Heart left ventricle (tissue), 13 donors: ENCODE data around the gene ANO5.

Source experiments
- POLR2A ChIP-seq, 2 donors: fragments of 450-650 bp; IDR thresholded peaks; one replicate each; pipeline ENCODE4 v1.6.1; 2017; ENCODE audit warnings: antibody characterized with exemption in 2 of 2, mild to moderate bottlenecking in 2 of 2, moderate library complexity in 2 of 2
- TF ChIP-seq, protein P1 (sequence below), 12 donors: fragments of 200-600 bp; sonication (generic) in 4 of 12; IDR thresholded peaks; one replicate each; pipeline versions ENCODE4 v1.5.0 to v1.8.0; 2018 to 2022; ENCODE audit warnings: antibody characterized with exemption in 12 of 12, mild to moderate bottlenecking in 5 of 12
- donor health status: ischemic (EF 13 %, LVEDD 7.1; RV severe dilation, severe dysfunction).
- donor health status: DM: no; HTN: yes; CAD: no.
- donor health status: DM: no; HTN: no; CAD: no.
- donor health status: ischemic (EF 25% LVEDD 6.9; RV normal size, moderate dysfunction).
- donor health status: ischemic (EF 25% LVEDD 5.7; RV mildly dilated, moderate dysfunction).
- donor health status: ischemic (EF 35%, LVEDD 5.7; RV mildly dilated, moderate dysfunction).
- donor health status: nonischemic (EF 11% LVEDD 7.7; RV severe dilation, severe dysfunction).
- donor health status: DM: yes; HTN: yes; CAD: no.
- donor health status: PGD.
- donor health status: ischemic (EF 29% LVEDD 5.4; RV normal size, mild dysfunction).
- donor health status: nonischemic (EF 23%, LVEDD 6.1; RV moderate dilation, normal function).

DNA sequence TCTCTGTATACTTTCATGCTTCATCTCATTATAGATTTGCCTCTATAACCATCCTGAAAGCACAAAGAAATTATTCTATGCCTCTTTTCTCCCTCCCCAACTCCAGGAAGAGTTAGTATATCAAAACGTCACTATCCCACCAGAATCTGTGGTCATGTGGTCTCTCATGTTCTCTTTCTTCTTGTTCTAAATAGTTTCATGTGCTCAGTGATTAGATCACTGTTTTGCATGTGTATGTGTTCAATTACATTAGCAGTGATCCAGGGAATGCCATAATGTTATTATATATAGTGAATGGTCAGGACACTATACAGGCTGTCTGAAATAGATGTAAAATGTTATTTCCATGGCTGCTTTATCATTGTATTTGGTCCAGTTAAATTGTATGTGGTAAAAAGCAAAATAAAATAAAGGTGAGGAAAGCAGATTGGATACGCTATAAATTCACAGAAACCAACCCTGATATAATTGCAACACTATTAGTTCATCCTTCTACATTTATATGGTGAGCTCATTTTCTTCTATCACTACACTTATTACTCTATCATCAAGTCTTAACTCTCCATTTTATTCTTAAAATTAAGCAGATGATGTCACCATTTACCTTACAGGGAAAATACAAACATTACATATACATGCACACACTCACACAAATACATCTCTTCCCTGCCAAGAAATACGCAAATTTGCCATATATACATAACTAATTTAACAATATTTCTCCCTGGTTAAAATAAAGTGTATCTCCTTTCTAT lies 26.9 kb upstream of the ANO5 start:
- TF ChIP-seq, protein P1, sequence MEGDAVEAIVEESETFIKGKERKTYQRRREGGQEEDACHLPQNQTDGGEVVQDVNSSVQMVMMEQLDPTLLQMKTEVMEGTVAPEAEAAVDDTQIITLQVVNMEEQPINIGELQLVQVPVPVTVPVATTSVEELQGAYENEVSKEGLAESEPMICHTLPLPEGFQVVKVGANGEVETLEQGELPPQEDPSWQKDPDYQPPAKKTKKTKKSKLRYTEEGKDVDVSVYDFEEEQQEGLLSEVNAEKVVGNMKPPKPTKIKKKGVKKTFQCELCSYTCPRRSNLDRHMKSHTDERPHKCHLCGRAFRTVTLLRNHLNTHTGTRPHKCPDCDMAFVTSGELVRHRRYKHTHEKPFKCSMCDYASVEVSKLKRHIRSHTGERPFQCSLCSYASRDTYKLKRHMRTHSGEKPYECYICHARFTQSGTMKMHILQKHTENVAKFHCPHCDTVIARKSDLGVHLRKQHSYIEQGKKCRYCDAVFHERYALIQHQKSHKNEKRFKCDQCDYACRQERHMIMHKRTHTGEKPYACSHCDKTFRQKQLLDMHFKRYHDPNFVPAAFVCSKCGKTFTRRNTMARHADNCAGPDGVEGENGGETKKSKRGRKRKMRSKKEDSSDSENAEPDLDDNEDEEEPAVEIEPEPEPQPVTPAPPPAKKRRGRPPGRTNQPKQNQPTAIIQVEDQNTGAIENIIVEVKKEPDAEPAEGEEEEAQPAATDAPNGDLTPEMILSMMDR (IDR thresholded peaks at IDR 0.05) = no peak
- no peak for TF ChIP-seq POLR2A (IDR thresholded peaks at IDR 0.05)
